Skin epidermis (tissue), 12 donors: ENCODE results near the gene CIROP.

ENCODE experiments used
- H3K27ac ChIP-seq, 21 experiments: fragments of 200-600 bp; sonication (generic) in 11 of 21; one replicate each; pipeline ENCODE4 v1.5.0; 2020; ENCODE audit warnings: mild to moderate bottlenecking in 3 of 21, inconsistent platforms in 2 of 21, moderate library complexity in 2 of 21
- H3K4me3 ChIP-seq, 7 experiments: fragments of 200-600 bp; sonication (generic) in 2 of 7; one replicate each; pipeline ENCODE4 v1.5.0; 2020; ENCODE audit warnings: inconsistent platforms in 2 of 7, mild to moderate bottlenecking in 2 of 7, moderate library complexity in 1 of 7

CIROP gene

DNA sequence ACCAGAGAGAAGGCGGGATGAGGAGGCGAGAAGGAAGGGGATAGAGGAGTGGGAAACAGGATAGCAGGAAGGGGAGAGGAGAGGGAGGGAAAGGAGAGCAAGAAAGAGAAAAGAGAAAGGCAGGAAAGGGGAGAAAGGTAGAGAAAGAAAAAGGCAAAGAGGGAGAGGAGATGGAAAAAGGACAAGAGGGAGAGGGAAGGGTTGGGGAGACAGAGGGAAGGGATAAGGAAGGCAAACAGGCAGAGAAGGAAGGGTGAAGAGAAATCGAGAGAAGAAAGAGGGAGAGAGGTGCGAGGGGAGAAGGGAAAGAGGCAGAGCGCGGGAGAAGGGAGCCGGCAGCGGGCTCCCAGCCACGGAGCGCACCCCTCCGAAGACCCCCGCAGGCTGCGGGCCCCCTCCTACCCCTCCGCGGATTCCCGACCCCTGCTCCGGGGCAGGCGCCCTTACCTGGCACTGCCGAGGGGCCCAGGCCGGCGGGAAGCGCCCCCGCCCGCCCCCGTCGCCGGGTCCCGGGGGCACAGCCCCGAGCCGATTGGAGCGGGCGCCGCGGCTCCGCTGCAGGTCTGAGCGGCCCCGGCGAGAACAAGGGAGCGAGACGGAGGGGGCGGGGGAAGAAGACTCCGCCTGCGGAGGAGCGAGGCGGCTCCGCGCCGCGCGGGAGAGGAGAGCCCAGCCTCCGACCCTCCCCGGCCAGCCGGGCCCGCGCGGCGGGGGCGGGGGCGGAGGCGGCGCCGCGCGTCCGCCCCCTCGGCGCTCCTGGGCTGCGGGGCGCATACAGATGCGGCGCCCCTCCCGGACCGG, 47.6 kb downstream of the CIROP start, which contains the start of gene CDH24:
TSS of gene CDH24 (minus strand) at position 565 of the 801 bp plus-strand sequence. CDS start 1,787 bp downstream, outside the sequence.
- peak within 1 kb of the TSS; percentile 58 to 77 (median 62) for H3K4me3 ChIP-seq
- H3K27ac ChIP-seq, result peak within 1 kb of the TSS in 17 of 21 experiments; percentile 9 to 80 (median 59)

DNA sequence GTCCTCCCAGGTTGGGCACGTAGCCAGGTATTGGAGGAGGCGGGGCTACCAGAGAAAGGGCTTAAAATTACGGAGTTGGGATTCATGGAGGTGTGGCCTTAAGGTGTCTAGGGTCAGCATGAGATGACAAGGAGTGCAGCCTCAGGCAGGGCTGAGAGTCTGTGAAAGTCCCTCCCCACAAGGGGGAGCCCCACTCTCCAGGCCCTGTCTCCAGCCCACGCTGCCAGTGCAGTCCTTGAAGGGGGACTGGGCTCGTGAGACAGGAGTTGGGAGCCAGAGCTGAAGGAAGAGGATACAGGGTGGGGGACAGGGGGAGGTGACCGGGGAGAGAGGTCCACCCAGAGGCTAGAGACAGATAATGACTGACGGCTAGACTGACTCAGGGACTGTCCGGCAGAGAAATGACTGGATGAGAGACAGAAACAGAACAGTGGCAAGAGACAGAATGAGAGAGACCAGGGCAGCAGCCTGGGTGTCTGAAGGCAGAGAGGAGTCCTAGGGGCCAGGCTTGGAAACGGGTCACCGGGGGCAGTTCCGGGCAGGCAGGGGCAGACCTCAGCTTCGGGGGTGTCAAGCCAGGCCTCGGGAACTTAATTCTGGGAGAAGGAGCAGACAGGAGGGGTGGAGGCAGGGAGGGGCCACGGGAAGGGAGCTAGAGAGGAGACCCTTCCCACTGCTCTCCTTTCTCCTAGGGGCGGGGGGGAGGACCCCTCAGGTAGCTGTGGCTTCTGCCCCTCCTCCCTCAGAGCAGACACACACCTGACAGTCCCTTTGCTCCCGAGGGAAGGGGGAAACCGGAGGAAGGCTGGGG, 48.4 kb downstream of the CIROP start:
- Histone ChIP-seq H3K27ac (peak overlapping the region in 3 of 21 experiments; percentile 32 to 70 (median 62)), H3K4me3 (peak overlapping the region in 6 of 7 experiments; percentile 58 to 77 (median 62))

DNA sequence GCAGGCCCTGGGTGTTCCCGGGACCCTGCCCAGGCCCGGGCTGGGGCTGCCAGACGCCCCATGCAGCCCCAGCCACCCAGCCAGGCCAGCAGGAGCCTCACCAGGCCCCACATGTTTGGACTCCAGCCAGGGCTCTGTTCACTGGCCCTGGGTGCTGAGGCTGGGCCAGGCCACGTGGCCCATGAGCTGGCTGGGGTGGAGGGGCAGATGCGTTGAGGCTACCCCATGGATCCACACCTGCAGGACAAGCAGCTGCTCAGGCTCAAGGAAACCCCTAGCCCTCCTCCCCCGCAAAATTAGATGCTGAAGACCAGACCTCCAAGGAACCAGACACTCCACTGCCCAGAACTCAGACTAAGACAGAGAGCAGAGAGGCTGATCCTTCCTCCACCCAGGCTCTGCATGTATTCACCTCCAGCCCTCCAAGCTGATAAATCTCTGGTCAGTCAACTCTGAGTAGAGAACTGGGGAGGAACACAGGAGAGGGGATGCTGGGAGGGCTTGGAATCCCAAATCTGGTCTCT, 49.1 kb downstream of the CIROP start:
- no peak overlapping the region for H3K4me3 ChIP-seq
- H3K27ac ChIP-seq, result no peak overlapping the region

DNA sequence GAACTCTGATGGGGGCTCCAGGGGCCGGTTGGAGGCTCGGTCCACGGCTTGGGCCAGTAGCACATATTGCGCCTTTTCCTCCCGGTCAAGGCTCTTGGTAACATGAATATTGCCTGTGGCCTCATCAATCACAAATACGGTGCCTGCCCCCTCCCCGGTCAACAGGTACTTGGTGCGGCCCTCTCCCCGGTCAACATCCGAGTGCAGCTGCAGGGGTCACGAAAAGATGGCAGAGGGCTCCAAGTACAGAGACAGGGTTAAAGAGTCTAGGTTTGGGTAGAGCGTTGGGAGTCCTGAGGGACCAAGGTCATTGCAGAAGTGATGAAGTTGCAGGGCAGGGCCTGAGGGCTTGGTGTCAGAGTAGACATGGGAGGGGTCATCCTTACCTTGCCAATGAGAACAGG, 49.6 kb downstream of the CIROP start:
- H3K4me3 ChIP-seq, result no peak overlapping the region
- H3K27ac ChIP-seq, result no peak overlapping the region

DNA sequence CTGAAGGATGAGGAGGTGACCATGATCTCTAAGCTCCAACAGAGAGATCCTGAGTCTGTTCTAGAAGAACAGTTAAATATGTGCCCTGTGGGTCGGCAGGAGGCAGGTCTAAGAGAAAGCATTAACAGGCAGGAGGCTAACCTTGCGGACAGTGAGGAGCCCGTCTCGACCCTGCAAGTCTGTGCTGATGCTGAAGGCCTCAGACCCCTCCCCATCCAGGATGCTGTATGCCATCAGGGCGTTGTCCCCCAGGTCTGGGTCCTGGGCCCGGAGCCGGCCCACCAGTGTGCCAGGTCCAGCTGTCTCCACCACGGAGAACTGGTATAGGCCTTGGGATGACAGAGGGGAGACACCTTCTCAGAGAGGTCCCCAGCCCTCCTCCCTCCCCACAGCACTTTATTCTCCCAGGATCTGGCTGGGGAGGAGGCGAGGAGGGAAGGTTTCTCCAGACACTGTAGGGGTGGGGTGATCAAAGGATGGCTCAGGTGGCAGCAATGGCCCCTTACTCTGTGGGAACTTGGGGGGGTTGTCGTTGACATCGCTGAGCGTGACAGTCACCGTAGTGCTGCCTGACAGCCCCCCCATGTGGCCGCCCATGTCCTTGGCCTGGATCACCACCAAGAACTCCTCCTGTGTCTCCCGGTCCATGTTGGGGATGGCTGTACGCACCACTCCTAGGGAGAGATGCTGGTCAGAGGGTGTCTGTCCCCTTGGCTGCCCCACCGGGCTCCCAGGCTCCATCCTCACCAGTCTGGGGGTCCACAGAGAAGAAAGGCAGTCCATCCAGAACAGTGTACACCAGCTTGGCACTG, 50.6 kb downstream of the CIROP start:
- Histone ChIP-seq H3K4me3 (no peak overlapping the region), H3K27ac (no peak overlapping the region)

DNA sequence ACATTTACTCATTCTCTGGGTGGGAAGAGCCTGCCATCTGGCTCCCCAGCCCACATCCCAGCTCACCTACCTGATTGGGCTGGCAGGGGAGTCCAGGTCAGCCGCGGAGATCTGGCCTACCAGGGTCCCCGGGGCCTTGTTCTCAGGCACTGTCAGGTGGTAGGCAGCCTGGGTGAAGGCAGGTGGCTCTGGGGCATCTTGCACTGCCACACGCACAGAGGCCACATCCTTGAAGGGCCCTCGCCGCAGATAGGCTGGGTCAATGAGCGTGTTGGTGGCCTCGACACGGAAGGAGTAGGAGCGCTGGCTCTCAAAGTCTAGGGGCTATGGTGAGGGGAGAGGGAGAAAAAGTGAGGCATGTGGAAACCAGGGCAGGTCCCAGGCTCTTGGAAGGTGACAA, 51.4 kb downstream of the CIROP start:
- H3K4me3 ChIP-seq, result no peak overlapping the region

DNA sequence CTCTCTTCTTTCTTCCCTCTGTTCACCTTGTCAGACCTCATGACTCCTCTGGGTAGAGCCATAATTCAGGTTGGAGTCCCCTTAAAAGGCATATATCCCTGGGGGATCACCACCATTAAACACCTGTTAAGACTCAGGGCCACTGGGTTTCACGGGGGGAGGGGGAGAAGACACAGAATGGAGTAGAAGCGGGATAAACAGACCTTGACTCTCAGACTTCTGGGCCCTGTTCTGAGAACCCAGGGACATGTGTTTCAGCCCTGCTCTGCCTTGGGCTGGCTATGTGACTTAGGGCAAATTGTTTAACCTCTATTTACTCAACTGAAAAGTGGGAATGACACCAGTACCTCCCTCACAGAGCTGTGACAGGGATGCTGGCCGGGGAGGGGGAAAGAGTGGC, 52.1 kb downstream of the CIROP start:
- H3K4me3 ChIP-seq, result no peak overlapping the region
- H3K27ac ChIP-seq, result no peak overlapping the region

More for the DNA sequence above, 51.4 kb downstream of the CIROP start:
- H3K27ac ChIP-seq, result no peak overlapping the region

DNA sequence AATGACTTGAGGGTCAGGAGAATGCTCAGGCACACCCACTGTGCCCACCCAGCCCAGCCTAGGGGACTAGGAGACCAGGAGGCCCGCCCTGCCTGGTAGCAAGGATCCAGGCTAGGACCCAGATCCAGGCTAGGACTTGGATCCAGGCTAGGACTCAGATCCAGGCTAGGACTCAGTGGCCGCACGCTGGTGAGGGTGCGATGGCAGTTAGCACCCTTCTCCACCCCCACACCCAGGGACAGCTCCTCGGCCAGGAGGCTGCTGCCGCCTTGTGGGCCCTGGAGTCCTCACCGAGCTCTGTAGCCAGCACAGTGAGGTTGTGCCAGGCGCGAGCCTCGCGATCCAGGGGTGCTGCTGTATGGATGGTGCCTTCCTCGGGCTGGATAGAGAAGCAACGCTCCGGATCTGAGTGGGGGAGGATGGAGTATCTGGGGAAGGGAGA, 52.6 kb downstream of the CIROP start:
- Histone ChIP-seq H3K27ac (no peak overlapping the region), H3K4me3 (no peak overlapping the region)

DNA sequence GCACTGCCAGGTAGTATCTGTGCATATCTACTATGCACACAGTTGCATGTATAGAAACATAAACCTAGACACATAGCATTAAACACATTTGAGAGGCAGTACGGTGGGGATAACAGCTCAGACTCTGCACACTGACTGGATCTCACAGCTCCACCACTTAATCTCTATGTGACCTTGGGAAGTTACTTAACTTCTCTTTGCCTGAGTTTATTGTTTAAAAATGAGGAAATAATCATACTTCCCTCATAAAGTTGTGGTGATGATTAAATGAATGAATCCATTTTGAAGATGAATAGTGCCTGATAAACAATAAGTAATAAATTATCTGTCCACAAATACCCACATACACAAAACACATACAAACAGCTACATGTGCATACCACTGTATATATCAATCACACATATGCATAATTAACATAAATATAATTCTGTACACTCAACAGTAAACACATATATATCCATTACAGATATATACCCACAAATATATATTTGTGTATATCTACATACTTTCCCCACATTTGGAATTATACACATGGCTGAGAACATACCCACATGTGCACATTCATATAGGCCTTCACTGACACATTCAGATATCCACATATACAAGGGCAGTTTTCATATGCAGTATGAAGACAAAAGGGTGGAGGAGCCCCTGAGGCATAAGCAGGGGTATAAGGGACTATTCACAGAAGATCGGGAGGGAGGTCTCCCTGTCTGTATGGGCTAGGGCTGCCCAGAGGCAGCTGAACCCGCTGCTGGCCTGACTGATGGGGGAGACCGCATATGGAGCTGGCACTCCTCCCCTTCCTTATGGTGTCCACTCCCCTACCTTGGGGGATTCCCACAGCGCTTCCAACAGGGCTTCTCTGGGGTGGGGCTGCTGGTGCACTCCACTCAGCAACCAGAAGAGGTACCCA, 53.4 kb downstream of the CIROP start:
- H3K4me3 ChIP-seq, result no peak overlapping the region
- H3K27ac ChIP-seq, result no peak overlapping the region
